Stimulated activated CD8-positive, alpha-beta memory T cell treated with anti-CD3 and anti-CD28 coated beads, Interleukin-4, amount 100 ng/mL, for 48 hours (primary cell): ENCODE measurements around the gene SLC25A36.
A peak's percentile ranks its signal among the peaks of the same experiment; 100 is the strongest.

Experiments used
- DNase-seq: peaks from one replicate; pipeline ENCODE4 v3.0.0-alpha.2; 2020

Gene SLC25A36

DNA sequence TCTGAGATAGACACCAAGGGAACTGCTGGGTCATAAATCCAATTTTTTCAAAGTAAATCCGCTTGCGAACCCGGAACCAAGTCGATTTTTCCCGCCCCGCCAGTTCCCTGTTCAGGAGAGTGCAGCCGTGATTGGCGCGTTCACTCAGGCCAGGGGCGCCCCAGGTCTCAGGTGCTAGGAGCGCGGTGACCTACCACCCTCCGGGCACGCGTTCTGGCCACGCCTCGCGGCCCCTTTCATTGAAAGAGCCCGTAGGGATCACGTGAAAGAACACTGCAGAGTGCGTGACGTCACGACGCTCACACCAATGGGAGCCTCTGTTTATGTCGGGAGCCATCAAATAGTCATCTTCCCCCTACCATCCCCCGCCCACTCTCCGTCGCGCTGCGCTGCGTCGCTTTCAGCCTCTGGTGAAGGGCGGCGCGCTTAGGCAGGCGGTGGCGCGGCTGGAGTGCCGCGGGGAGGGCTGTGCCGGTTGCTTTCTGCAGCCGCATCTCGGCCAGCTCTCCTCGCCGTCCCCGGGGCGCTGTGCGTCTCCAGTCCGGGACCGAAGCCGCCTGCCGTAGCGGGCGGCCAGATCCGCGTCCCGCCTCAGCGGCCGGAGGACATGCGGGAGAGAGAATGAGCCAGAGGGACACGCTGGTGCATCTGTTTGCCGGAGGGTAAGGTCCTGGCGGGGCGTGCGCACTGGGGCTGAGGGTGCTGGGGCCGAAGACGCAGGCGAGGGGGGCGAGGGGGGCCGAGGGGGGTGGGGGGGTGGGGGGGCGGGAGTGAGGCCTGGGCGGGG, at the start of gene SLC25A36:
SLC25A36 (plus strand) TSS at position 403 of the 787 bp plus-strand sequence; CDS start at position 622, 219 bp downstream.
- peak; percentile 97 for DNase-seq

DNA sequence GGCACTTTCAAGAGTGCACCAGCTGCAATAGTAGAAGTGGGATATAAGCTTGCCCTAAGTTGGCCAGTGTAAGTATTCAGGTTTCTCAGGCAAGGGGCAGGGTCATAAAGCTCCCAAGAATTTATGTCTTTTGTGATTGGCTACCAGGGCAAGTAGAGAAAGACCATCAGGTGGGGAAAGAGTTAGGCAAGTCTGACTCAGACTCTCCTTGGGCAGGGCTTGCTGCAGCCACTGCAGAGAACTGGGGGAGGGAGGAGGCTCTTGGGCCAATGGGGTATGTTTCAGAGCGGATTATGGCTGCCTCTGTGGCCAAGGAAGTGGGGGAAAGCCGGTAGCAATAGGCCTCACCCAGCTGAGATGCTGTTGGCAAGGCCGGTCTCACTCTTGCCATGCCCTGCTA, 44.6 kb upstream of the SLC25A36 start:
- no peak for DNase-seq

DNA sequence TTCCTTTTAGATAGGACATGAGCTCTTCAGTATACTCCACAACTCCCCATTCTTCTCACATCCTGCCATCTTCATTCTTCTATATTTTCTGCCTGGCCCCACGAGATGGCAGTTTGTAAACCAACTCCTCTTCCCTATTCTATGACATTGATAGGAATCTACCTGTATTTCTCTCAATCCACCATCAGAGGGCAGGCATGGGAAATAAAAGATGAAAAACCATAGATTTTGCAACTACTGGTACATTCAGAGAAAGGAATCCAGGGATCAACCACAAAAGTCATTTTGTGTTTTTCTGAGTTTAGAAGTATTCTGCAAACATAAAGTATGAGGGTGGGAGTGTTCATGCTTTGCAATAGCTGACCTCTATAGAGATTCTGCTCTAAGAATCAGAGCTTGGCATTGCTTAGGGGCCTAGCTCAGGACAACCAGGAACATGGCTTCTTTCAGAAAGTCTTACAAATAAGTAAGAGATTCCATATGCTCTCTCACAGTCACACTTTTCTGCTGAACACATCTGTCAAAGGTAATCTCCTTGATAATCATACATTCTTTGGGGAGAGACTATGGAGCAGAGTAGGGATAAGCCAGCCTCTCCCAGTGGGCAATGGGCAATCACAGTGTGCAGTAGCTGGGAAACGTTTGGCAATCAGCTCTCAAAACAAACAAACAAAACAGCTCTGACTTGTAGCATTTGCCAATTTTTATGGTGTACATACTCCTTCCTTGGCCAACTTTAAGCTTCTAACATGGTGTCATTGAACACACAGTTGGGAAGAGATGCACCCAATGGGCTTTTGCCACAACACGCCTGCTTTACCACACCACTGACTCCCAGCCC, 43.1 kb upstream of the SLC25A36 start:
- no peak for DNase-seq

- no peak for DNase-seq
Measured at GRCh38 chr3:140899363-140899762, 42.3 kb upstream of the SLC25A36 start.

- no peak for DNase-seq
Measured at GRCh38 chr3:140902791-140903190, 38.8 kb upstream of the SLC25A36 start.

- no peak for DNase-seq
Measured at GRCh38 chr3:140903196-140903595, 38.4 kb upstream of the SLC25A36 start.

- DNase-seq = no peak
Measured at GRCh38 chr3:140904521-140904920, 37.1 kb upstream of the SLC25A36 start.

- DNase-seq = no peak
Measured at GRCh38 chr3:140905559-140905958, 36.1 kb upstream of the SLC25A36 start.

- DNase-seq = no peak
Measured at GRCh38 chr3:140906785-140907184, 34.9 kb upstream of the SLC25A36 start.

- no peak for DNase-seq
Measured at GRCh38 chr3:140910860-140911259, 30.8 kb upstream of the SLC25A36 start.

GRCh38 chr3:140911822-140912221, 29.8 kb upstream of the SLC25A36 start:
- DNase-seq = no peak

DNA sequence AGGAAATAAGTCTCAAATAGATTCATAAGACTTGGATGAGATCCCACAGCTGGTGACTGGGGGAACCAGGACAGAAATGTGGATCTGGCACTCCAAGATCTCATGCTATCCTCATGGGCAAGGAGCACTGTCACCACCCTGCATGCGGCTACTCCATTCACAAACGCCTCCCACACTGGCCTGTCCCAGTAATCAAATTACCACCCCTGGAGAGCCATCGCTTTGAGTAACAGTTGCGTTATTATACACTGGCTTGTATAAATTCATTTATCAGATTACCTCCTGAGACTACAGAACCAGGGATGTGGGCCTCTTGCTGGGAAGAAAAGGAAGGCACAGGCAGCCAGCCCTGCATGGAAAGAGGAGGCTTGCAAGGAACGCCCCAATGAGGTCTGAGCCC, 27.9 kb upstream of the SLC25A36 start:
- DNase-seq = no peak

- DNase-seq = no peak
Measured at GRCh38 chr3:140914384-140914945, 27.2 kb upstream of the SLC25A36 start.

- no peak for DNase-seq
Measured at GRCh38 chr3:140916603-140917002, 25.0 kb upstream of the SLC25A36 start.

- no peak for DNase-seq
Measured at GRCh38 chr3:140917772-140918171, 23.9 kb upstream of the SLC25A36 start.

GRCh38 chr3:140920029-140920428, 21.6 kb upstream of the SLC25A36 start:
- no peak for DNase-seq

GRCh38 chr3:140922634-140923033, 19.0 kb upstream of the SLC25A36 start:
- no peak for DNase-seq

GRCh38 chr3:140924097-140924873, 17.4 kb upstream of the SLC25A36 start:
- no peak for DNase-seq

- no peak for DNase-seq
Measured at GRCh38 chr3:140927279-140928069, 14.2 kb upstream of the SLC25A36 start.

- no peak for DNase-seq
Measured at GRCh38 chr3:140929446-140929845, 12.2 kb upstream of the SLC25A36 start.

GRCh38 chr3:140931016-140931454, 10.6 kb upstream of the SLC25A36 start:
- no peak for DNase-seq

DNA sequence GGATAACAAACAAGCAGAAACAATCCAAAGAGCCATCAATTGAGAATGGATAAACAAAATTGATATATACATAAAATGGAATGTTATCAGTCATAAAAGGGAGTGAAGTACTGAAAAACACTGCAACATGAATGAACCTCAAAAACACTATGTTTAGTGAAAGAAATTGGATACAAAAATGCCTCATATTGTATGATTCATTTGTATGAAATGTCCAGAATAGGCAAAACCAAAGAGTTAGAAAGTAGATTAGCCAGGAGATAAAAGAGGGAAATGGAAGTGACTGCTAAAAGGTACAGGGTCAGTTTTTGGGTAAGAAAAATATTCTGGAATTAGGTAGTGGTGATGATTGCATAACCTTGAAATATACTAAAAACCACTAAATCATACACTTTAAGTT, 9.8 kb upstream of the SLC25A36 start:
- DNase-seq = no peak
